Left hindlimb (tissue), 1 donor: Measurements from ENCODE around the gene VEZT.
"Not testable (repeated sequence)": the region's sequence is repeated elsewhere in the genome, so short reads cannot be mapped to it uniquely, and the experiment has no call there.

Experiments
- DNase-seq: peaks from one replicate; pipeline ENCODE4 v3.0.0-alpha.2; 2018

Gene VEZT

GRCh38 chr12:95217377-95218149 lies at the start of gene VEZT, which contains the start of gene FGD6:
Gene VEZT (plus strand): TSS chr12:95217807. CDS start chr12:95217851, 44 bp downstream.
Gene FGD6 (minus strand): TSS chr12:95217467. CDS start chr12:95217240, 227 bp downstream.
- peak; percentile 99 for DNase-seq

- no peak for DNase-seq
Measured at GRCh38 chr12:95168746-95169145, 48.9 kb upstream of the VEZT start.

- no peak for DNase-seq
Measured at GRCh38 chr12:95169368-95169767, 48.2 kb upstream of the VEZT start.

GRCh38 chr12:95173392-95174251 lies 44.0 kb upstream of the VEZT start:
- no peak for DNase-seq

GRCh38 chr12:95177201-95177768 lies 40.3 kb upstream of the VEZT start:
- DNase-seq, result no peak

GRCh38 chr12:95178136-95178535 lies 39.5 kb upstream of the VEZT start:
- no peak for DNase-seq

- DNase-seq, result no peak
Measured at GRCh38 chr12:95179011-95179410, 38.6 kb upstream of the VEZT start.

- DNase-seq, result no peak
Measured at GRCh38 chr12:95181103-95181502, 36.5 kb upstream of the VEZT start.

- no peak for DNase-seq
Measured at GRCh38 chr12:95182868-95183415, 34.7 kb upstream of the VEZT start.

GRCh38 chr12:95184121-95184520 lies 33.5 kb upstream of the VEZT start:
- DNase-seq, result no peak

- DNase-seq, result no peak
Measured at GRCh38 chr12:95185072-95185471, 32.5 kb upstream of the VEZT start.

GRCh38 chr12:95185854-95186253 lies 31.8 kb upstream of the VEZT start:
- no peak for DNase-seq

- no peak for DNase-seq
Measured at GRCh38 chr12:95187865-95188415, 29.7 kb upstream of the VEZT start.

GRCh38 chr12:95191060-95191696 lies 26.4 kb upstream of the VEZT start:
- DNase-seq, result no peak

GRCh38 chr12:95192271-95192670 lies 25.3 kb upstream of the VEZT start:
- no peak for DNase-seq

- DNase-seq, result no peak
Measured at GRCh38 chr12:95193139-95193538, 24.5 kb upstream of the VEZT start.

- no peak for DNase-seq
Measured at GRCh38 chr12:95195122-95195521, 22.5 kb upstream of the VEZT start.

- not testable (repeated sequence) for DNase-seq
Measured at GRCh38 chr12:95196875-95197569, 20.6 kb upstream of the VEZT start.

- DNase-seq, result no peak
Measured at GRCh38 chr12:95197636-95198035, 20.0 kb upstream of the VEZT start.

- no peak for DNase-seq
Measured at GRCh38 chr12:95198914-95199313, 18.7 kb upstream of the VEZT start.

- DNase-seq, result no peak
Measured at GRCh38 chr12:95200128-95200894, 17.3 kb upstream of the VEZT start.
